HL-60 (cell line): ENCODE results near the gene ALDH1L1.

Experiments used
- DNase-seq, 2 experiments: peaks; one replicate each; pipeline ENCODE4 v3.0.0-alpha.2; 2010 to 2020; ENCODE audit warnings: low read depth in 1 of 2, low spot score in 1 of 2
- H3K27ac ChIP-seq: fragments of 250-450 bp; sonication (Bioruptor Pico); replicated peaks from 2 replicates; pipeline ENCODE4 v1.5.1; 2020; ENCODE audit warnings: mild to moderate bottlenecking, moderate library complexity
- H3K27me3 ChIP-seq: fragments of 250-450 bp; sonication (Bioruptor Pico); 2 replicates; pipeline ENCODE4 v1.5.1; 2021; ENCODE audit warnings: mild to moderate bottlenecking, moderate library complexity; ENCODE audit not compliant: insufficient read depth, poor library complexity, severe bottlenecking
- H3K4me3 ChIP-seq: replicated peaks from 2 replicates; pipeline ENCODE4 v1.5.1; 2011; ENCODE audit warnings: mild to moderate bottlenecking, control low read depth, low read length; ENCODE audit not compliant: insufficient read depth
- CTCF ChIP-seq: IDR thresholded peaks from one replicate; pipeline ENCODE4 v1.5.1; 2011; ENCODE audit warnings: low read length, control low read depth, inconsistent platforms; ENCODE audit not compliant: insufficient read depth
- GABPA ChIP-seq: IDR thresholded peaks from 2 replicates; pipeline ENCODE4 v1.6.1; 2012; ENCODE audit warnings: low read depth
- POLR2AphosphoS5 ChIP-seq: IDR thresholded peaks from 2 replicates; pipeline ENCODE4 v1.6.1; 2012; ENCODE audit warnings: low read depth
- SPI1 ChIP-seq: IDR thresholded peaks from 2 replicates; pipeline ENCODE4 v1.6.1; 2012; ENCODE audit warnings: low read depth, mild to moderate bottlenecking, borderline replicate concordance
- TF ChIP-seq, protein P1 (sequence below): IDR thresholded peaks from 2 replicates; pipeline ENCODE4 v1.6.1; 2012; ENCODE audit warnings: low read depth; ENCODE audit not compliant: insufficient replicate concordance

The ALDH1L1 gene

GRCh38 chr3:126152458-126152857 is 27.9 kb downstream of the ALDH1L1 start:
- no peak overlapping the region for H3K4me3 ChIP-seq
- no peak overlapping the region for H3K27ac ChIP-seq
- no peaks in the 10 kb centered on the region for H3K27me3 ChIP-seq
- no peak for TF ChIP-seq CTCF
- TF ChIP-seq SPI1, result no peak
- TF ChIP-seq, protein P1, sequence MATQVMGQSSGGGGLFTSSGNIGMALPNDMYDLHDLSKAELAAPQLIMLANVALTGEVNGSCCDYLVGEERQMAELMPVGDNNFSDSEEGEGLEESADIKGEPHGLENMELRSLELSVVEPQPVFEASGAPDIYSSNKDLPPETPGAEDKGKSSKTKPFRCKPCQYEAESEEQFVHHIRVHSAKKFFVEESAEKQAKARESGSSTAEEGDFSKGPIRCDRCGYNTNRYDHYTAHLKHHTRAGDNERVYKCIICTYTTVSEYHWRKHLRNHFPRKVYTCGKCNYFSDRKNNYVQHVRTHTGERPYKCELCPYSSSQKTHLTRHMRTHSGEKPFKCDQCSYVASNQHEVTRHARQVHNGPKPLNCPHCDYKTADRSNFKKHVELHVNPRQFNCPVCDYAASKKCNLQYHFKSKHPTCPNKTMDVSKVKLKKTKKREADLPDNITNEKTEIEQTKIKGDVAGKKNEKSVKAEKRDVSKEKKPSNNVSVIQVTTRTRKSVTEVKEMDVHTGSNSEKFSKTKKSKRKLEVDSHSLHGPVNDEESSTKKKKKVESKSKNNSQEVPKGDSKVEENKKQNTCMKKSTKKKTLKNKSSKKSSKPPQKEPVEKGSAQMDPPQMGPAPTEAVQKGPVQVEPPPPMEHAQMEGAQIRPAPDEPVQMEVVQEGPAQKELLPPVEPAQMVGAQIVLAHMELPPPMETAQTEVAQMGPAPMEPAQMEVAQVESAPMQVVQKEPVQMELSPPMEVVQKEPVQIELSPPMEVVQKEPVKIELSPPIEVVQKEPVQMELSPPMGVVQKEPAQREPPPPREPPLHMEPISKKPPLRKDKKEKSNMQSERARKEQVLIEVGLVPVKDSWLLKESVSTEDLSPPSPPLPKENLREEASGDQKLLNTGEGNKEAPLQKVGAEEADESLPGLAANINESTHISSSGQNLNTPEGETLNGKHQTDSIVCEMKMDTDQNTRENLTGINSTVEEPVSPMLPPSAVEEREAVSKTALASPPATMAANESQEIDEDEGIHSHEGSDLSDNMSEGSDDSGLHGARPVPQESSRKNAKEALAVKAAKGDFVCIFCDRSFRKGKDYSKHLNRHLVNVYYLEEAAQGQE, result no peak
- TF ChIP-seq GABPA, result no peak
- TF ChIP-seq POLR2AphosphoS5, result no peak
- no peak for DNase-seq

DNA sequence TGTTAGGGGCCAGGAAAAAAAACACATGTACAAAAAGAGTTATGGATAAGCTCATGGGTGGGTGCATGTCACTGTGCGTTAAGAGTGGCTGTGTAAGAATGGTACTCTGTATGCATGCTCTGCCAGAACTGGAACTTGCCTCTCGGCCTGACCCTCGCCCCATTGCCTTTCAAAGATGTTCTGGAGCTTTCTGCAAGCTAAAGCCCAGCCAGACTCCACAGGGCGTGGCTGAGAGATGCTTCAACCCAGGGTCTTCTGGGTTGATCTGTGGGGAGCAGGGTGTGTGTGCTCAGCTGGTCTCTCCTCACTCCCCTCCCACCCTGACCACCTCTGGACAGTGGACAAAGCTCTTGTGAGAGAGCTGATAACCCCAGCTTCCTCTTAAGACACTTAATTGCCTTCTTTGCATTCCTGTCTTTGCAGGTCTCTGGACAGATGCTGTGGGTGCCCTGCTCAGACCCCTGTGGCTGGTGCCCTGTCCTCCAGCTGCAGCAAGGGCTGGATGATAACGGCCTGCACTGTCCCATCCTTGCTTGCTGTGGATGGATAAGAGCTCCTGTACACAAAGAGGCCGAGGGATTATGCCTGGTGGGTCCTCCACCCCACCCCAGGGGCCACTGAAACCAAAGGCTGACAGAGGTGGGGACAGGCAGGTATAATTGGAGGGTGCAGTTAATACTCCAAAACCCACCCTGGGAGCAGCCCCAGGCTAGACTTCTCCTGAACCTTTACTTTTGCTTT is 28.7 kb downstream of the ALDH1L1 start:
- H3K4me3 ChIP-seq, result no peak overlapping the region
- no peak for DNase-seq
- no peaks in the 10 kb centered on the region for H3K27me3 ChIP-seq
- H3K27ac ChIP-seq, result no peak overlapping the region
- no peak for TF ChIP-seq GABPA
- no peak for TF ChIP-seq POLR2AphosphoS5
- TF ChIP-seq, protein P1, result no peak
- no peak for TF ChIP-seq CTCF
- TF ChIP-seq SPI1, result no peak

GRCh38 chr3:126149960-126150515 is 30.3 kb downstream of the ALDH1L1 start:
- no peak for DNase-seq
- Histone ChIP-seq H3K27me3 (no peaks in the 10 kb centered on the region), H3K27ac (no peak overlapping the region), H3K4me3 (no peak overlapping the region)
- no peak for TF ChIP-seq GABPA

GRCh38 chr3:126149256-126149902 is 31.0 kb downstream of the ALDH1L1 start:
- TF ChIP-seq POLR2AphosphoS5 (no peak), CTCF (no peak), GABPA (no peak), SPI1 (no peak)
- TF ChIP-seq, protein P1, result no peak
- H3K27ac ChIP-seq, result no peak overlapping the region
- H3K4me3 ChIP-seq, result no peak overlapping the region
- H3K27me3 ChIP-seq, result no peaks in the 10 kb centered on the region
- no peak for DNase-seq
